Right ventricle myocardium inferior (tissue), 1 donor: ENCODE data around the gene PRKAG2. TPM values are rescaled to one million over a fixed set of nuclear protein-coding genes. Genes with fewer than 3 reads are reported as not detected.
A peak's percentile ranks its signal among the peaks of the same experiment; 100 is the strongest.
"Not testable (repeated sequence)": the region's sequence is repeated elsewhere in the genome, so short reads cannot be mapped to it uniquely, and the experiment has no call there.

ENCODE experiments used
- ATAC-seq: fragments of 200-7000 bp; cut with Tn5 transposase; one replicate; pipeline ENCODE4 v1.9.1; 2020; ENCODE audit warnings: mild to moderate bottlenecking, moderate library complexity
- DNase-seq: peaks from one replicate; pipeline ENCODE4 v3.0.0; 2021; ENCODE audit errors: missing footprints
- intact Hi-C: fragments of 100-400 bp; cut with DNase I; formaldehyde crosslinking; loops from one replicate; pipeline ENCODE4 v1.11.0; 2022
- total RNA-seq: library from RNA; stranded (reverse); fragmentation: NEBNext Ultra II Directional; extraction: Animal tissue kit (Norgen Biotek cat#: 25700); gene quantifications from one replicate; pipeline ENCODE4 v1.2.1, GENCODE V29; 2021
- donor health status: DM: no; HTN: yes; CAD: no; lungs with severe emphysema.

The PRKAG2 gene
- total RNA-seq, 1 donor from 2014 or later = 122 TPM

DNA sequence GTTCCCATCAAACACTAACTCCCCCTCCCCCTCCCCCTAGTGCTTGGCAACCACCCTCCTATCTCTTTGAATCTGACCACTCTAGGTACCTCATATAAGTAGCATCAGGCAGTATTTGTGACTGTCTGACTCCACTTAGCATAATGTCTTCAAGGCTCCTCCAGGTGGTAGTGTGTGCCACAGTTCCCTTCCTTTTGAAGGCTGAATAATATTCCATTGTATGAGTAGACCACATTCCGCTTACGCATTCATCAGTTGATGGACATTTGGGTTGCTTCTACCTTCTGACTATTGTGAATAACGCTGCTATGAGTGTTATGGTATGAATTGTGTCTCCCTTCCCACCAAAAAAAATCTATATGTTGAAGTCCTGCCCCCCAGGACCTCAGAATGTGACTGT lies 89.6 kb downstream of the PRKAG2 start:
- ATAC-seq = no peak
- intact Hi-C loops = no loop called here
- DNase-seq = no peak

GRCh38 chr7:151786936-151787335 lies 90.0 kb downstream of the PRKAG2 start:
- DNase-seq = no peak
- ATAC-seq = no peak
- intact Hi-C loops = no loop called here

DNA sequence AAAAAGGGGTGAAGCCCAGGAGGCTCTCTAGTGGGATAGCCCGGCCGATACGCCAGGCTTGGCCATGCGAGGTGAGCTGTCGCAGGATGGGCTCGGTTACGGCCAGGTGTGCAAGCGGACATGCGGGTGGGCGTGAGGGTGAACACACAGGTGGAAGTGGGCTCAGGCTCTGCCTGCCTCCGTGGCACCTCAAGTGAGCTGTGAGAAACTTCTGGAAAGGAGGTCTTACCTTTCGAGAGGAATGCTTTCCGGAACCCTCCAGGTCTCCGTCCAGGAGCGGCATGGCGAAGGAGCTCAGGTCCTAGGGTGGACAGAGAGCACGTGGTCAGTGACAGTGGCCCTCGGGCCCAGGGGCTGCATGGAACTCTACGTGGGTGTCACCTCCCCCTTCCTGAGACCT lies 90.7 kb downstream of the PRKAG2 start:
- intact Hi-C loops = no loop called here
- DNase-seq (no peak), ATAC-seq (no peak)

GRCh38 chr7:151785681-151785965 lies 91.3 kb downstream of the PRKAG2 start:
- DNase-seq = no peak
- intact Hi-C loops = no loop called here
- ATAC-seq = no peak

DNA sequence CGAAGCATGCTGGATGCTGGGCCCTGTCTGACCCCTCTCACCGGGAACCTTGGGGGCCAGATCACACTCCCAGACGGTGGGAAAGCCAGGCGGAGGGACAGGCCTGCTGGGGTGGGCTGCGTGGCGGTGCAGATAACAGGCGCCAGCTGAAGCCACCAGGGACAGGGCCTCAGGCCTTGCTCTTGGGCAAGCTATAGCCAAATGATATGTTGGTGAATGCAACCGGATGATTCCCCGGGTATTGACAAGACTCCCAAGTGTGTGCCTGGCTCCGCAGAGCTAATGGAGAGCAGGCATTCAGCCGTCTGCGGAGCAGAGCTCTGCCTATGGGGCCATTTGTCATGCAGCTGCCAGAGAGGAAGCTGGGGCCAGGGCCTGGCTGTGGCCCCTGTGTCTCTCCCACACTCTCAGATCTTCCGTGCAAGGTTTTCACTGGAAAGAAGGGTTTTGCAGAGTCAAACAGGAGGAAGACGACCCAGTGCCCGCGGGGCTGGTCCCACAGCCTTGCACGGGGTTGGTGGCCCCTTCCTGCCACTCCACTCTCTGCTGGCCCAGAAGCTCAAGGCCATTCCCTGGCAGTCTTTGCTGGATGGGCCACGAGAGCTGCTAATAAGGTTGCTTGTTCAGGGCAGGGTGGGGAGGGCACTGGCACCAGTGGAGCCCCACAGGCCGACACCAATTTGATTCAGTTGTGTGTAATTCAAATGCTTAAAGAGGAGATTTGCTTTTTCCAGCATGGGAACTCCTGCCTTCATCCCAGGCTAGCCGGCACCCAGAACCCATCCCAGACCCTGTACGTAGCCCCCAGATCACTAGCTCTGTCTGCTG lies 91.8 kb downstream of the PRKAG2 start:
- intact Hi-C loops = loop anchor here (5.0 kb wide), 1 partner anchor 82 kb away; no protein-coding TSS in a partner anchor
- ATAC-seq = no peak
- DNase-seq = no peak

- ATAC-seq (no peak), DNase-seq (no peak)
- intact Hi-C loops = loop anchor here (2.0 to 5.0 kb wide), 2 partner anchors 83 to 149 kb away; no protein-coding TSS in a partner anchor
Measured at GRCh38 chr7:151783958-151784575, 92.8 kb downstream of the PRKAG2 start.

- intact Hi-C loops = loop anchor here (2.0 to 5.0 kb wide), 2 partner anchors 84 to 150 kb away; no protein-coding TSS in a partner anchor
- ATAC-seq = peak; percentile 84
- DNase-seq = peak; percentile 88
Measured at GRCh38 chr7:151782598-151783448, 94.1 kb downstream of the PRKAG2 start.

DNA sequence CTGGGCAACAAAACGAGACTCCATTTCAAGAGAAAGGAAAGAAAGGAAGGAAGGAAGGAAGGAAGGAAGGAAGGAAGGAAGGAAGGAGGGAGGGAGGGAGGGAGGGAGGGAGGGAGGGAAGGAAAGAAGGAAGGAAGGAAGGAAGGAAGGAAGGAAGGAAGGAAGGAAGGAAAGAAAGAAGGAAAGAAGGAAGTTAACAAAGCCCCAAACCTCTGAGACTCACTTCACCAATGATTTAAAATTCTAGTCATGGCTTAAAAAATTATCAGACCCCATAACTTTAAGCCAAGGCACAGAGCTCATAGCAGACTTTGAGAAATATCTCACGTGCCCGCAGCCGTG lies 94.7 kb downstream of the PRKAG2 start:
- ATAC-seq = not testable (repeated sequence)
- intact Hi-C loops = loop anchor here (2.0 to 5.0 kb wide), 2 partner anchors 85 to 151 kb away; no protein-coding TSS in a partner anchor

DNA sequence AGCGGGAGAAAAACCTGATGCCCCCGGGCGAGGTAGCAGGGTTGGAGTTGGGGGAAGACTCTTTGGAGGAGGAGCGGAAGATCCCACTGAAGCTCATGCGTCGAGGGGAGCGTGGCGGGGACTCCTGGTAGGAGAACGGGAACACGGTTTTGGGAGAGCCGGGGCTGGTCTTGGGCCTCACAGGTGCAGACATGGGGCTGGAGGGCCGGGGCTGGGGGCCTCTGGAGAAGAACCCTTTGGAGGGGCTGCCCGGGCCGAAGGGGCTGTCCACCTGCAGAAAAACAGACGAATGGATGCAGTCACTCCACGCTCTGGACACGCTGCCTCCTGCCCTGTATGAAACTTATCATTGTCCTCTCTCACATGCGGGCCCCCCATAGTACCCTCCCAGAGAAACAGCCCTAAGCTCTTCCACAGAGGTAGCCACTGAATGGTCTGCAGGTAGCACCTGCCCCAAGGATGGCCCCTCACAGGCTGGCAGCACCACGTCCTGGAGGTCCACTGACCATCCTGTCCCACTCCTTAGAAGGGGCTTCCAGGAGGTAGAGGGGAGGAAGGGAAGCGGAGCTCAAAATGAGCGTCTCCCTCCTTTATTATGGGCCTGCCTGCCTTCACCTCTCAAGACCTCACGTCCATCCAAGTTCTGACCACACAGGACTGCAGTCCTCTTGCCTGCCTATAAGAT lies 95.6 kb downstream of the PRKAG2 start:
- no peak for DNase-seq
- intact Hi-C loops = loop anchor here (5.0 kb wide), 1 partner anchor 86 kb away; no protein-coding TSS in a partner anchor
- no peak for ATAC-seq

More for the DNA sequence above, 94.7 kb downstream of the PRKAG2 start:
- not testable (repeated sequence) for DNase-seq

DNA sequence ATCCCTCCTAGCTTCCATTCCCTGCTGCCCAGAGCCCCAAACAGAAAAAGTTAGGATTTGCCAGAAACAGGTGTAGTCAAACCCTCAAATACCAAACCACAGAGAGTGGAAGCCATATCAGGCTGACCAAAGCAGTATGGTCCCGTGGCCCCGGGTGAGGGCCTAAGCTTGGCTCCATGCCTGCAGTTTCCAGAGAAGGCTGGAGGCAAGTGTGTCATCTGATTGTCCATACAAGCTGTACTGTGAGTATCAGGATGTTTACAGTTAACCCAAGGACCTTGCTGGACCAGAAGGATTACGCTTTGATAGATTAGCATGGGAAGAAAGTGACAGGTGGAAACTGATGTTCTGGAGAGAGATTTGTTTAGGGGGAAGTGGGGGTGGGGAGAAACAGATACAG lies 96.3 kb downstream of the PRKAG2 start:
- intact Hi-C loops = loop anchor here (5.0 kb wide), 1 partner anchor 87 kb away; no protein-coding TSS in a partner anchor
- no peak for ATAC-seq
- no peak for DNase-seq

DNA sequence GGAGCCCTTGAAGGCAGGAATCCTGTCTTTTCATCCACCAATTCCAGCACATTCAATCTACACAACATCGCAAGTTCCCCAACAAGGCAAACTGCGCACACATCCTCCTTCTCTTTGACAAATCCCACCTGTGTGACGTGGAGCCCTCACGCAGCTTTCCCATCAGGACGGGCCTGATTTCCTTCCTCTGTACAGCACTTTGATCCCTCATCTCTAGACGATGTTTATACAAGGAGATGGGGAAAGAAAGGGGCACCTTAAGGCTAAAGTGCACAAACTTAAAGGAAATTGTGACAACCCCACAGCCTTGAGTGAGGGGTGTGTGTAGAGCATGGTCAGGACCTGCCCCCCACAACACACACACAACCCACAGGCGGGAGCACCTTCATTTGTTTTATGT lies 97.2 kb downstream of the PRKAG2 start:
- DNase-seq (no peak), ATAC-seq (no peak)
- intact Hi-C loops = loop anchor here (5.0 kb wide), 1 partner anchor 88 kb away; no protein-coding TSS in a partner anchor

DNA sequence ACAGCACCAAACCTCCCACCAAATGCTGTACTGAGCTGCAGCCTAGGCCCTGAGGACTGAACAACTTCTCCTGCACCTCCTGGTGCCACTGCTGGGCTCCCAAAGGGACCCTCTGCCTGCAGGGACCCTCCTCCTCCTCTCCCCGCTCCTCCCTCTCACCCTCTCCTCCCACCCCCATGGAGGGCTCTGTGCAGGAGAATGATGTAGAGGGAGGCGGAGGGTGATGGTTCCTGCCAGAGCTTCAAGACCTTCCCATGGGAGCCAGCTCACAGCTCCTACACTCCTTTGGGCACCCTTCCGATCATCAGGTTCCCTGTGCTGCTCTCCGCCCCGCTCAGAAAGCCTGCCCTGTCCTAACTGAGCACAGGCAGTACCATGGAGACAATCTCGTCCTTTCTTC lies 97.7 kb downstream of the PRKAG2 start:
- DNase-seq (no peak), ATAC-seq (no peak)
- intact Hi-C loops = no loop called here

DNA sequence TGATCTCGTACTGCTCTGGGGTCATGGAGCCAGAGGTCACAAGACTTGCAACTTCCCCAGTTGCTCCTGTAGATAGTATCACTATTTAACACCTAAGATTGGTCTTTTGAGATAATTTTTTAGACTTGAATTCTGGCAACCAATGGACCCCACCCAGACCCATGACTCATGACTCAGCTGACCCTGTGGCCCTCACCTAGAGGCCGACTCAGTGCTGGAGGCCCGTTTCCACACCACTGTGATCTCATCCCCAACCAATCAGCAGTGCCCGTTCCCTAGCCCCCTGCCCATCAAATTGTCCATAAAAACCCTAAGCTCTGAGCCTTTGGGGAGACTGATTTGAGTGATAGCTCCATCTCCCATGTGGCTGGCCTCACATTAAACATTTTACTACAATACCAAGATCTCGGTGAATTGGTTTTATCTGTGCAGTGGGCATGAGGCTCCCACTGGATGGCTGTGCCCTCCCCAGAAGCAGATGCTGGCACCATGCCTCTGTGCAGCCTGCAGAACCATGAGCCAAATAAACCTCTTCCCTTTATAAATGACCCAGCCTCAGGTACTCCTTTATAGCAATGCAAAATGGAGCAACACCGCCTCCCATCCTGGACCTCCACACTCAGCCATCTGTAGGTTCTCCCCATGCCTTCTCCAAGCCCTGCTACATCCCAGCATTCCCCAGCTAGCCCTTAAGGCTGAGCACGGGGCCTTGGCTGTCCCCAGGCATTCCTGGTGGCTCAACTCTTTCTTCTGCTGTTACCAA lies 98.8 kb downstream of the PRKAG2 start:
- intact Hi-C loops = no loop called here

DNA sequence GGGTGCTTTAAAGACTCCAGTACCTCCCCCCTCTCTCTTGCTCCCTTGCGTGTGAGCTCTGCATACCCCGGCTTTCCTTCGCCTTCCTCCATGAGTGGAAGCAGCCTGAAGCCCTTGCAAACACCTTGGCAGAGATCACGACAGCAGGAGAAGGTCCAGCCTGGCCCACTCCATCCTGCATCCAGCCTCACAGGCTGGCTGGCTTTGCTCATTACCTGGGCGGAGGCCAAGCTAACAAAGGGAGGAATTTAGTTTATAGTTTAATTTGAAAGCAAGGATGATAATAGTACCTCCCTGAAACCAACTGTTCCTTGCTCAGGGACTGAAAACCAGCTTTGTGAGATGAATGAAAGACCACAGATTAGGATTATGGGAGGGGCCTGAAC lies 99.4 kb downstream of the PRKAG2 start:
- DNase-seq = no peak
- intact Hi-C loops = no loop called here
- no peak for ATAC-seq

More for the DNA sequence above, 98.8 kb downstream of the PRKAG2 start:
- ATAC-seq (no peak), DNase-seq (no peak)

DNA sequence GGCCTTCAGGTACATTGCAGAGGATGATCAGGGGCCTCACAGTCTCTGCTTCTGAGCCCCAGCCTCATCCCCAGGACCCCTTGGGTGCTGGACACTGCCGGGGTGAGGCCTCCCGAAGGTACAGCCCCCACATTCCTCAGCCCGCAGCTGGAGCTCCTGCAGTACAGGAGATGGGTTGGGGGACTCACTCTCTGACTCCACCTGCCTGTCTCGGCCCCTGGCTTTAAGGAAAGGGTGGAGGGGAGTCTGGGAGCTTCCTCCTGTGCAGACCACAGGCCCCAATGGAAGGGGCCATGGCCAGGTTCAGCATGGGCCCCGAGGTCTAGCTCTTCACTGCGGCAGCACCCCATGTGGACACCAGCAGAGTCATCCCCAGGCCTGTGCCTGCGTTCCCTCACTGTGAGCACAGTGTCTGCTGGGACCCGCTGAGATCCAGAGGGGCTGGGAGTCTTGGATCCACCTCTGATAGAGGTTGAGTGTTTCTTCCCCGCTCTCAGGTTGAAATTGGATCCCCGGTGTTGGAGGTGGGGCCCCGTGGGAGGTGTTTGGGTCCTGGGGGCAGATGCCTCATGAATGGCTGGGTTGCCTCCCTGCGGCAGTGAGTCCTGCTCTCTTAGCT lies 99.9 kb downstream of the PRKAG2 start:
- intact Hi-C loops = no loop called here
- DNase-seq (no peak), ATAC-seq (no peak)

GRCh38 chr7:151776446-151776845 lies 100.5 kb downstream of the PRKAG2 start:
- intact Hi-C loops = no loop called here
- no peak for DNase-seq

DNA sequence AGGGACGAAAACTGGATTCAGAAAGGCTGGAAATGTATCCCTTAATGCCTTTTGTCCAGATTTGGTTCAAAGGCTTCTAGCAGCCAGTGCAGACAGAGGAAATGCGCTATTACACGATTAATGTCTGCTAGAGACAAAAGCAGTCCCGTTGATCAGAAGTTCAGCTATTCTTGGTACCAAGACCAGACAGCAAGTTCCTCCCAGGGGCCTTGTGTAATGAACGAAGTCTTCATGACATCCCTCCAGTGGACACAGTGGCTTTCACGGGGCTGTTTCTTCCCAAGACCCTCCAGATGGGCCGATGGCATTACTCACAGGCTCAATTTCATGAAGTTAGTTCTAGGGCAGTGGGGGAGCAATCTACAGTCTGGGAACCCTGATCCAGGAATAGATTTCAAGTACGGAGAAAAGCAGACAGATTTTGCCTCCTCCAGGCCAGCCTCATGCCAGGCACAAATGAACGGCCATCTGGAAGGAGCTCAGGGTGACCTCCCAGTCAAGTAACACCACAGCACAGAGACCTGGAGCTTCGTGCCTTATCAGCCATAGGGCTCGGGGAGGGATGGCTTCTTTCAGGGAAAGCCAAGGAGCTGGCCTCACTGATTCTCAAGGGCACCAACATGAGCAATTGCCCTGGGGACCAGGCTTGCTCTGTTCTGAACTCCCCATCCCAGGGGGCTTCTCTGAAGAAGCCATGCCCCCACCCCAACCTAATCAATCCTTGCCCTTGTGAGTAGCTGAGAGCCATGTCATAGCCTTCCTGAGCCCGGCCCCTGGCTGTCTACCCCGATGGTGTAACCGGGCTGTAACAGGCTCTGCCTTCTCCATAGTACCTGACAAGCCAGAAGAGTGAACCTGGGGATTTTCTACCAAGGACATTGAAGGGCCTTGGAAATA lies 101.1 kb downstream of the PRKAG2 start:
- DNase-seq = no peak
- no peak for ATAC-seq
- intact Hi-C loops = no loop called here

More at GRCh38 chr7:151776446-151776845, 100.5 kb downstream of the PRKAG2 start:
- ATAC-seq = no peak
